Gastrocnemius medialis (tissue), 4 donors: Measurements from ENCODE around the gene CDH4. TPM values are rescaled to one million over a fixed set of nuclear protein-coding genes. Genes with fewer than 3 reads are reported as not detected.

ENCODE experiments used
- ATAC-seq, 2 donors: fragments of 150-250 bp; one replicate each; pipeline ENCODE4 v1.9.1; 2016
- DNase-seq, 2 donors: peaks; one replicate each; pipeline ENCODE4 v3.0.0-alpha.2; 2019
- H3K27ac ChIP-seq, 4 donors: fragments of 200-600 bp; sonication (generic); 1 replicate in 1 of 4; 2 replicates in 3 of 4; pipeline ENCODE4 v1.5.1; 2016 to 2018; ENCODE audit warnings: mild to moderate bottlenecking in 2 of 4, moderate library complexity in 1 of 4
- H3K27me3 ChIP-seq, 3 donors: fragments of 200-600 bp; sonication (generic) in 2 of 3; 1 replicate in 1 of 3; 2 replicates in 2 of 3; pipeline versions ENCODE4 v1.5.1 to v1.6.0; 2016 to 2019; ENCODE audit warnings: mild to moderate bottlenecking in 1 of 3, moderate library complexity in 1 of 3
- H3K36me3 ChIP-seq, 2 donors: fragments of 200-600 bp; sonication (generic) in 1 of 2; one replicate each; pipeline ENCODE4 v1.5.1; 2017 to 2018
- H3K4me1 ChIP-seq, 2 donors: fragments of 200-600 bp; sonication (generic) in 1 of 2; one replicate each; pipeline ENCODE4 v1.5.1; 2016 to 2017; ENCODE audit warnings: mild to moderate bottlenecking in 2 of 2
- H3K4me3 ChIP-seq, 4 donors: fragments of 200-600 bp; sonication (generic) in 3 of 4; 1 replicate in 1 of 4; 2 replicates in 3 of 4; pipeline ENCODE4 v1.5.1; 2016 to 2019; ENCODE audit warnings: mild to moderate bottlenecking in 2 of 4
- H3K9me3 ChIP-seq, 3 donors: fragments of 200-600 bp; sonication (generic) in 2 of 3; 1 replicate in 1 of 3; 2 replicates in 2 of 3; pipeline ENCODE4 v1.5.1; 2016 to 2019
- CTCF ChIP-seq, 5 experiments: fragments of 450-650 bp in 3 of 5; fragments of 200-600 bp in 2 of 5; sonication (generic) in 2 of 5; IDR thresholded peaks in 4 of 5; conservative IDR thresholded peaks in 1 of 5; 1 replicate in 4 of 5; 2 replicates in 1 of 5; pipeline ENCODE4 v1.5.1; 2016 to 2019; ENCODE audit warnings: antibody characterized with exemption in 5 of 5, mild to moderate bottlenecking in 3 of 5, moderate library complexity in 3 of 5
- POLR2A ChIP-seq, 2 donors: fragments of 450-650 bp; IDR thresholded peaks; one replicate each; pipeline ENCODE4 v1.6.1; 2017; ENCODE audit warnings: antibody characterized with exemption in 2 of 2, mild to moderate bottlenecking in 2 of 2, moderate library complexity in 2 of 2
- in situ Hi-C, 4 donors: fragments of 200-750 bp; cut with MboI; loops; one replicate each; pipeline versions ENCODE4 v1.15.0 to v1.8.0; 2017; ENCODE audit warnings: low sequenced_read_pairs in 4 of 4
- intact Hi-C: fragments of 100-400 bp; cut with DNase I; formaldehyde crosslinking; loops from one replicate; pipeline ENCODE4 v1.15.1; 2023; ENCODE audit warnings: low total_unique reads
- total RNA-seq, 4 donors: library from RNA; depleted of rRNA; stranded (reverse); fragments of >200 nt; gene quantifications; one replicate each; pipeline versions ENCODE4 v1.1.0 to v1.2.3, GENCODE V29; 2016

CDH4 gene
- total RNA-seq, 4 donors from 2014 or later = 0.38 to 1.2 (median 0.86) TPM

- DNase-seq (no peak), ATAC-seq (no peak)
- H3K4me1 ChIP-seq = no peaks in the 10 kb centered on the region
- in situ Hi-C loops (no loop called here), intact Hi-C loops (no loop called here)
- H3K9me3 ChIP-seq = no peaks in the 10 kb centered on the region
- no peak overlapping the region for H3K27ac ChIP-seq
- H3K36me3 ChIP-seq = no peaks in the 10 kb centered on the region
- TF ChIP-seq POLR2A (IDR thresholded peaks at IDR 0.05) (no peak), CTCF (IDR thresholded peaks at IDR 0.05 in 4 of 5, conservative IDR thresholded peaks at IDR 0.05 in 1 of 5) (no peak)
- peaks cover 0 to 2% (median 0%) of the 10 kb centered on the region in 3 donors for H3K27me3 ChIP-seq
- no peak overlapping the region for H3K4me3 ChIP-seq
Measured at GRCh38 chr20:61736751-61737310, 484.8 kb downstream of the CDH4 start.

- Histone ChIP-seq H3K9me3 (no peaks in the 10 kb centered on the region), H3K36me3 (no peaks in the 10 kb centered on the region), H3K27ac (no peak overlapping the region), H3K4me3 (no peak overlapping the region), H3K27me3 (peaks cover 0 to 2% (median 0%) of the 10 kb centered on the region in 3 donors), H3K4me1 (no peaks in the 10 kb centered on the region)
- TF ChIP-seq POLR2A (IDR thresholded peaks at IDR 0.05) = no peak
- TF ChIP-seq CTCF (IDR thresholded peaks at IDR 0.05 in 4 of 5, conservative IDR thresholded peaks at IDR 0.05 in 1 of 5) = no peak
- ATAC-seq (no peak), DNase-seq (no peak)
- in situ Hi-C loops (no loop called here), intact Hi-C loops (no loop called here)
Measured at GRCh38 chr20:61737346-61737745, 485.3 kb downstream of the CDH4 start.

GRCh38 chr20:61737812-61738443 lies 485.9 kb downstream of the CDH4 start:
- no peaks in the 10 kb centered on the region for H3K4me1 ChIP-seq
- no peak for DNase-seq
- intact Hi-C loops = no loop called here
- no peaks in the 10 kb centered on the region for H3K36me3 ChIP-seq
- H3K4me3 ChIP-seq = no peak overlapping the region
- no peak overlapping the region for H3K27ac ChIP-seq
- H3K27me3 ChIP-seq = peaks cover 0 to 2% (median 0%) of the 10 kb centered on the region in 3 donors
- no peaks in the 10 kb centered on the region for H3K9me3 ChIP-seq
- TF ChIP-seq CTCF (IDR thresholded peaks at IDR 0.05 in 4 of 5, conservative IDR thresholded peaks at IDR 0.05 in 1 of 5) = no peak
- TF ChIP-seq POLR2A (IDR thresholded peaks at IDR 0.05) = no peak
- ATAC-seq = no peak
- in situ Hi-C loops = no loop called here

- ATAC-seq = no peak
- in situ Hi-C loops = no loop called here
- Histone ChIP-seq H3K4me3 (no peak overlapping the region), H3K27ac (no peak overlapping the region), H3K36me3 (no peaks in the 10 kb centered on the region), H3K4me1 (no peaks in the 10 kb centered on the region), H3K27me3 (peaks cover 0 to 2% (median 0%) of the 10 kb centered on the region in 3 donors), H3K9me3 (no peaks in the 10 kb centered on the region)
- TF ChIP-seq POLR2A (IDR thresholded peaks at IDR 0.05) (no peak), CTCF (IDR thresholded peaks at IDR 0.05 in 4 of 5, conservative IDR thresholded peaks at IDR 0.05 in 1 of 5) (no peak)
- DNase-seq = no peak
- intact Hi-C loops = no loop called here
Measured at GRCh38 chr20:61738601-61739069, 486.6 kb downstream of the CDH4 start.
